Measurements from ENCODE around the gene SMIM29. TPM values are rescaled to one million over a fixed set of nuclear protein-coding genes. Genes with fewer than 3 reads are reported as not detected.

The SMIM29 gene
- total RNA-seq, 1 experiment from 2014 or later: 53.3 TPM

DNA sequence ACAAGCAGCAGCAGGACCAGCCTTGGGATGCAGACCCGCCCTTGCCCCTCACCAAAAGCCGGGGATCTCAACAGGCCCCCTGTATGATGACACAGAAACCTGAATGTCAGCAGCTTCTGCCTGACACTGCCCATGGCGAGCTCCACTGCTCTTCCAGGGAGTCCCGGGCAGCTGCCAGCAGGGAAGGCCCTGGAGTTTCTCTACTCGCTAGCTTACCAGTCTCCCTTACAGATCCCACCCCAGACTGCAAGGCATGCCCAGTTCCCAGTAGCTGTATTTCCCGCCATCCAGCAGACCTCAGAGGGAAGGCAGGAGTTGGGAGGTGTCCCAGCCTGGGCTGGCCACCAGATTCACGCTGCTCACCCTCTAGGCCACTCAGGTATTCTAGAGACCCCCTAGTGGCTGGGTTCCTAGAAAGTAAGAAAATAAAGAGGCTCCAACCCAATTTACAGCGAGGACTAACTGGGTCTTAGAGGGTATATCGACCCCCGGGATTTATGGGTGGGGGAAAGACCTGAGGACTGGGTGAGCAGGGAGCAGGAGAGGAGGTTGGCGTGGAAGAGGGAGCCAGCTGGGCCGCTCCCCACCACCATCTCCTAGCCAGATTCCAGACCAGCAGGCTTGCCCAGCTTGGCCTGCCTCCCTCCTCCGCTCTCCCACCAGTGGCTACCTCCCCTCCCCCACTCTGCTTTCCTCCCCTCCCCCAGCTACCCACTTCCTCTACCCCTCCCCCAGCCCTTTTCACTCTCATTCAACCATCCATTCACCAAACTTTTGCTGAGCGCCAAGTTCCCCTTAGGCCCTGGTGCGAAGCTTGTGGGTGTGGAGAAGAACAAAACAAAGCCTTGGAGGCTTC, 21.8 kb downstream of the SMIM29 start:
- DNase-seq (ENCODE audit: low read depth): no peak

DNA sequence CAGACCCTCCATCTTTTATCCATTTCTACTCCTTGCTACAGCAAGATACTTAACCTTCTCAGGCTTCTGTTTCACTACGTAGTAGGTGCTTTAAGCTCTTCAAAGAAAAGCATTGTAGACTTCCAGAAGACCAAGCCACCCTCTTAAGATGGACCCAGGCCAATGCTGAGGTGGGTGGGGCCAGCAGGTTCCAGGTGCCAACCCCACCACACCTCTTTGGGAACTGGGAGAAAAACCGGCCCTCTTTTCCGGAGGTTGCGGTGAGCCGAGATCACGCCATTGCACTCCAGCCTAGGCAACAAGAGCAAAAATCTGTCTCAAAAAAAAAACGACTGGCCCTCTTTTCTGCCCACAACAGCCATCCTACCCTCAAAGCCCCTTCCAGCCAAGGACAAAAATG, 22.7 kb downstream of the SMIM29 start:
- DNase-seq (ENCODE audit: low read depth): no peak

DNA sequence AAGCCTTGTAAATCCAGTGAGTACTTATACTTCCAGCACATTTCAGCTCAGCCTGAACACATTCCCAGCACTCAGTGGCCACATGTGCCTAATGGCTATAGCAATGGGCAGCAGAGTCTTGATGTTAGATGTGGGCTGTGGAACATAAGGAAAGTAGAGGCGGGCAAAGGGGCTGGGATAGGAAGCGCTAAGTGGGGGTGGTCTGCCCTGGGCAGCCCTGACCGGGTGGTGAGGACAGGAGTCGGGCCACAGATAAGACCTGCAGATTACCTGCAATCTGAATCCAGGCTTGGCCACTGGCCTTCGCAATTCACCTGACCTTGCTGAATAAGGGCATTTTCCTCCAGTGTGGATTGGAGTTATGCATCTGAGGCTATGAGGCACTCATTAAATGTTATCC, 23.3 kb downstream of the SMIM29 start:
- no peak for DNase-seq (ENCODE audit: low read depth)

DNA sequence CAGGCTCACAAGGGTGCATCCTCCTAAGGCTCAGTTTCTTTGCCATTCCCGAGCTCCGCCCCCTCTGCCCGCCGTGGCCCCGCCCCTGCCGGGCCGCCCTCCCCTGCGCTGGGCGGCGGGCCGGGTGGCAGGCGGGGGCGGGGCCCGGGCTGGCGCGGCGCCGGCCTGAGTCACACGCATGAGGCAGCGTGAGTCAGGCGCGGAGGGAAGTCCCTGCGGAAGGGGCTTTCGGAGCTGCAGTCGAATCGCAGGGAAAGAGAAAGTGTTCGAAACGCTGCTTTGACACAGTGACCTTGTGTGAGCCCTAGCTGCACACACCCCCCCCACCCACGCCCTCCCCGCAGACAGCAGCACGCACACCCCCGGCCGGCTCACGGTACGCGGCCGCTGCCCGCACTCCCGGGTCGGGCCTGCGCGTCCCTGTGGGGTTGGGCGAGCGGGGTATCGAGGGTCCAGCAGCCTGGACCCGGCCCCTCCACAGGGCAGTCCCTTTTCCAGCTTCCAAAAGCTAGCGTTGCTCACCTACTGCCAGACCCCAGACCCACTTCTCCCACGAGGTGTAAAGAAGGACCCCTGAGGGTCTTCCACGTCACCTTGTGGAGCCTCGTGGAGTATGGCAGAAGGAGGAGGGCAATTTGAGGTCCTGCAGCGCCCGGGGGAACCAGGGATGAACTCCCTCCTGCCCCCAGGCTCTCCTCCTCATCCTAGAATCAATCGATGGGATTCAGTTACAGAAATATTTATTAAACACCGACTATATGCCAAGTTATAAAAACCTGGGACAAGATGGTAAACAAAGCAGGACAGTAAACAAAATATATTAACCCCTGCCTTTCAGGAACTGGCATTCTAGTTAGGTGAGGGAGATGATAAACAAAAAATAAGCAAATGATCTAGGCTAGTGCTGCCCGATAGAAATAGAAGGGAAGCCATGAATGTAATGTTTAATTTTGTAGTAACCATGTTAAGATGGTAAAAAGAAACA, 24.6 kb downstream of the SMIM29 start:
- DNase-seq (ENCODE audit: low read depth): peak; percentile 99

DNA sequence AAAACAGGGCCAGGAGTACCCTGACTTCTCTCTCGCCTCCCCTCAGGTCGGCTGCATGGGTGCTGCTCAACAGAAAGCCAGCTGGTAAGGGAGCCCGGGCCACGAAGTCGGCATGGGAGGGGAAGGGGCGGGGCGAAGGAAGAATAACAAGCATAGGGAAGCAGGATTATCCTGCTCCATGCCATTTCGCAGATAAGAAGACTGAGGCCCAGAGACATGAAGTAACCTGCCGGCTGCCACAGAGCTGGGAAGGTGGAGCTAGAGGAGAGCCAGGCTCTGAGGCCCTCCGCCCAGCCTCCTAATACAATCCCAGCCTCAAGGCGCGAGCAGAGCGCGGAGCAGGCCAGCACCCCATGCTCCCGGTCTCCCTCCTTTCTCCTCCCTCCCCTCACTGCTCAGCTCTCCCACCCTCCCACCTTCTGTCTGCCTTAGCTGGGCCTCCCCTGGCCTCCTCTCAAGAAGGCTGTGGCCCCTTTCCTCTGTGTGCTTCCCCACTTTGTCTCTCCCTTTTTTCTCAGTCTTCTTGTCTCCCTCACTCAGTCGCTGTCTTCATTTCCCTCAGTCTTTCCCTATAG, 25.3 kb downstream of the SMIM29 start:
- peak; percentile 56 for DNase-seq (ENCODE audit: low read depth)

DNA sequence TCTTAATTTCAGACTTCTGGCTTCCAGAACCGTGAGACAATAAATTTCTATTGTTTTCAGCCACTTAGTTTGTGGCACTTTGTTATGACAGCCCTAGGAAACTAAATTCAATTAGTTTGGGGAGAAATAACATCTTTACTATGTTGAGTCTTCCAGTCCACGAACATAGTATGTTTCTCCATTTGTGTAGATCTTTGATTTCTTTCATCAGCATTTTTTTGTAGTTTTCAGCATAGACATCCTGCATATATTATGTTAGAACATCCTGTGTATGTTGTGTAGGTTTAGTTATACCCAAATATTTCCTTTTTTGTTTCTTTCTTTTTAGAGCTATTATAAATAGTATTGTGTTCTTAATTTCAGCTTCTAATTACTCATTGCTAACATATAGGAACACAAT, 30.1 kb downstream of the SMIM29 start:
- no peak for DNase-seq (ENCODE audit: low read depth)

DNA sequence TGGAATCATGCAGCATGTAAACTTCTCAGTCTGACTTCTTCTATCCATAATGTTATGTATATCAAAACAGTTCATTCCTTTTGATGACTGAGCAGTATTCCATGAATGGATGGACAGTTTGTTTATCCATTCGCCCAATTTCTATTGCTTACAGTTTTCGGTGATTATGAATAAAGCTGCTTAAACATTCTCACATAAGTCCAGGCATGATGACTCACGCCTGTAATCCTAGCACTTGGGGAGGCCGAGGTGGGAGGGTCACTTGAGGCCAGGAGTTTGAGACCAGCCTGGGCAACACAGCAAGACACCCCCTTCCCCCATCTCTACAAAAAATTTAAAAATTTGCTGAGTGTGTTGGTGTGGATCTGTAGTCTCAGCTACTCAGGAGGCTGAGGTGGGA, 35.0 kb downstream of the SMIM29 start:
- no peak for DNase-seq (ENCODE audit: low read depth)

DNA sequence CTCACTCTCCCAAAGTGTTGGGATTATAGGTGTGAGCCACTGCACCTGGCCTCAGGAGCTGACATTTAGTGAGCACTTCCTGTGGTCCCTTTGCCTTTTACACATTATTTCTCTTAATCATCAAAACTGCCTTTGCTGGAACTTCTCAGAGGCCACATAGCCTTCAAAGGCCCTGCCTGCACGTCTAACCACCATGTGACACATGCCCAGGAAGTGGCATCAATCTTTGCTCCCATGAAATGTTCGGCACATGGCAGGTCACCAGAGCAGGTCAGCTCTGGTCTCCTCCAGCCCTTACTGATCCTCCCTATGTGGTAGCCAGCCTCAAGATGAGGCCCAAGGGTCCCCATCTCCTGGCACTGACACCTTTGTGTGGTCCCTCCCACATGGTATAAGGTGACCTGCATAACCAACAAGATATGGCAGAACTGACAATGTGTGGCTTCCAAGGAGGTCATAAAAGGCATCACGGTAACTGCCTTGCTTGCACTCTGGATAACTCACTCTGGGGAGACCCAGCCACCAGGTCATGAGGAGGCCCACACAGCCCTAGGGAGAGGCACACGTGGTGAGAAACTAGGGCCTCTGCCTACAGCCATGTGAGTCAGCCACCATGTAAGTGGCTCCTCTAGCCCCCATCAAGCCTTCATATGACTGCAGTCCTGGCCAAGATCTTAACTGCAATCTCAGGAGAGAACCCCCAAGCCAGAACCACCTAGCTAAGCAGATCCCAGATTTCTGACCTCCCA, 40.9 kb downstream of the SMIM29 start:
- no peak for DNase-seq (ENCODE audit: low read depth)

DNA sequence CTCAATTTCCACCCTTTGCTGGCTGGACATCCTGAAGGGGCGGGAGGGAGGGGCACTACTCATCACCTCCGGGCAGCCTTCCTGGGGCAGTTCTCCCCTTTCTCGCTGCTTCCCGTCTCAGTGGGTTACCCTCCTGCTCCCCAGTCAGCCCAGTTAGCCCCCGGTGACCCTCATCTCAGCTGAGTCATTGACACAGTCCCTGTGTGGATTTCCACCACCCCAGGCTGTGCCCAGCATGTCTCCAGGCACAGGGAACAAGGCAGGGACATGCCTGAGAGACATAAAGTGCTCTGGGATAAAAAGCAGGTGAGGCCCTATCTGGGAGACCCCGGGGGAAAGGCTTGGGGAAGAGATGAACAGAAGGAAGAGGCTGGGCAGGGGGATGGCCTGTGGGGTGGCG, 42.1 kb downstream of the SMIM29 start:
- no peak for DNase-seq (ENCODE audit: low read depth)

DNA sequence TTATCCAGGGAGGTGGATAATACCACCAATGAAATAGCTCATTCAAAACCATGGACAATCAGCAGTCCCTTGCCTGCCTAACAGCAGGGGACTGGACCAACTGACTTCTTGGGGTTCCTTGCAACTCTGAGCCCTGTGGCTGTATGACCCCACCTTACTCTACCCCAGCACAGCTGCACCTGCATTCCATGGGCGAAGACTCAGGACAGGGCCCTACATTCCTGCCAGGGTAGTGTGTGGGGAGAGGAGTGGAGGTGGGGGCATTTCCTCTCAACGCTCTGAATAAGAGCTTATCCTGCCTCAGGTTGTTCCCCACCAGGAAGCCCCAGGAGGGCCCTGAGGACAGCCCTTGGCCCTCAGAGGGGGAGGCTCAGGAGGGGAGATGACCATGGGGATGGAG, 42.9 kb downstream of the SMIM29 start:
- DNase-seq (ENCODE audit: low read depth): no peak

DNA sequence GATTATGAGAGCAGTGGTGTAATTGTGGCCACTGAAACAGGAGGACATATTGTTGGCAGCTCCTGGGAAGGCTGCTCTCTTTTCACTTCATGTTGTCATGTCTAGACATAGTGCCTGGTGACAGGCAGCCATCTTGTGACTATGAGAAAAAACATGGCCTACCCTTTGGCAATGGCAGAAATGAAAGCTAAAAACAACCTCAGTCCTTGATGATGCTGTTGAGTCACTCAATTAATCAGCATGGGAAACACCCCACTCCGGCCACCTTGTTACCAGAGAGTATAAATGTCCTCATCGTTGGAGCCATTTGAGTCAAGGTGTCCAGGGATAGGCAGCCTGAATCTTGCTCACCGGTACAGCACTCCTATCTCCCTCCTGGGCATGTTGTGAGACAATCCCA, 43.3 kb downstream of the SMIM29 start:
- DNase-seq (ENCODE audit: low read depth): no peak

DNA sequence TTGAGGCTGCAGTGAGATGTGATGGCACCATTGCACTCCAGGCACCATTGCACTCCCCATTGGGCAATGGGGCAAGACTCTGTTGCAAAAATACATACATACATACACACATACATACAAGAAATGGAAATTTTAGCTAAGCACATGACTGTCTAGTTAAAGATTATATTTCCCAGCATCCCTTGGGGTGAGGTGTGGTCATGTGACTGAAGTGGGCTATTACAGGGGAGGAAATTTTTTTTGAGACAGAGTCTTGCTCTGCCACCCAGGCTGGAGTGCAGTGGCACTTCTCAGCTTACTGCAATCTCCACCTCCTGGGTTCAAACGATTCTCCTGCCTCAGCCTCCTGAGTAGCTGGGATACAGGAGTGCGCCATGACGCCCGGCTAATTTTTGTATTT, 44.1 kb downstream of the SMIM29 start:
- DNase-seq (ENCODE audit: low read depth): no peak

DNA sequence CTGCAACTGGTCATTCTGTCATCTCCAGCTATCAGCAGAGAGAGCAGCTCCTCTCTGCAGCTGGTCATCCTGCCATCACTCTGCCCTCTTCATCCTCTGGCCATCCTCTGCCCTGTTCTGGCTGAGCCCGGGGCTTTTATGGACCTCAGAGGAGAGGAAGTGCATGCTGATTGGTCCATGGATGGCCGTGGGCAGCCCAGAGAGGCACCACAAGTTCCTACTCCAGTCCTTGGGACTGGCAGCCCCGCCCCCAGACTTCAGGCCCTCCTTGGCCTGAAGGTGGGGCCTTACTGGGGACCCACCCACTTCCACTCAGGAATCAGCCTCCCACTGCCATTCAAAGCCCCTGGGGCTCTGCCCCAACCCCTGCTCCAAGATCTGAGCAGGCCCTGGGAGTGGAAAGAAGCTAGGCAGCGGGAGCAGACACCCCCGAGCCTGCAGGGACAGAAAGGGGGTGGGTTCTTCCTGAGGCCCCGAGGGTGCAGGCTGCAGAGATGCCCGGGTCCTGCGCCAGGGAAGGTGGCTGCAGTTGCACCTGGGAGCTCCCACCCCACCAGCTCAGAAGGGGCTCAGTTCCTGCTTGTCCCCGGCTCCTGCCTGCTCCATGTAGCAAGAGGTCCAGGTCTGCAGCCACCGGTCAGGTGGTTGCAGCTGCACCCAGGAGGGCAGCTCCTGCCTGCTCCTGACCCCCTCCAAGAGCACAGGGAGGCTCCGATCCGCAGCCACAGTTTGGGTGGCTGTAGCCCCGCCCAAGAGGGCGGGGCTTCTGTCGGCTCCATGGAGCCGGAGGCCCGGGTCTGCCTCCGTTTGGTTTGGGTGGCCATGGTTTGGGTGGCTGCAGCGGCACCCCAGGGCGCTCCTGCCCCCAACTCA, 46.2 kb downstream of the SMIM29 start:
- no peak for DNase-seq (ENCODE audit: low read depth)

DNA sequence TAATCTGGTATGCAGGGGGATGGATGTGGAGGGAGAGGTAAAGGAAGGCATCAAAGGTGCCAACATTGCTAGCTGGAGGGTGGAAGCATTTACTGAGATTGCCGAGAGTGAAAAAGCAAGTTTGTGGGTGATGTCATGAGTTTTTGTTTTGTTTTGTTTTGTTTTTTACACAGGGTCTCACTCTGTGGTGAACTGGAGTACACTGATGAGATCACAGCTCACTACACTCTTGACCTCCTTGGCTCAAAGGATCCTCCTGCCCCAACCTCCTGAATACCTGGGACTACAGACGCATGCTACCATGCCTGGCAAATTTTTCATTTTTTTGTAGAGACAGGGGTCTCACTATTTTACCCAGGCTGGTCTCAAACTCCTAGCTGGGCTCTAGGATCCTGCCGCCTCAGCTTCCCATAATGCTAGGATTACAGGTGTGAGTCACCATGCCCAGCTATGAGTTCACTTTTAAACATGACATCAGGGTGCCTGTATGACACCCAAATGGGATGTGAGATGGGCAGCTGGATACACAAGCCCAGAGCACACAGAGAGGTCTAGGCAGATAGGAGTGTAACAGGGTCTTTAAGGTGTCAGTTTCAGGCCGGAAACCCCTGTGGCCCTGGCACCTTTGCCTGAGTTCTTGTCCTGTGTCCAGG, 47.2 kb downstream of the SMIM29 start:
- no peak for DNase-seq (ENCODE audit: low read depth)

DNA sequence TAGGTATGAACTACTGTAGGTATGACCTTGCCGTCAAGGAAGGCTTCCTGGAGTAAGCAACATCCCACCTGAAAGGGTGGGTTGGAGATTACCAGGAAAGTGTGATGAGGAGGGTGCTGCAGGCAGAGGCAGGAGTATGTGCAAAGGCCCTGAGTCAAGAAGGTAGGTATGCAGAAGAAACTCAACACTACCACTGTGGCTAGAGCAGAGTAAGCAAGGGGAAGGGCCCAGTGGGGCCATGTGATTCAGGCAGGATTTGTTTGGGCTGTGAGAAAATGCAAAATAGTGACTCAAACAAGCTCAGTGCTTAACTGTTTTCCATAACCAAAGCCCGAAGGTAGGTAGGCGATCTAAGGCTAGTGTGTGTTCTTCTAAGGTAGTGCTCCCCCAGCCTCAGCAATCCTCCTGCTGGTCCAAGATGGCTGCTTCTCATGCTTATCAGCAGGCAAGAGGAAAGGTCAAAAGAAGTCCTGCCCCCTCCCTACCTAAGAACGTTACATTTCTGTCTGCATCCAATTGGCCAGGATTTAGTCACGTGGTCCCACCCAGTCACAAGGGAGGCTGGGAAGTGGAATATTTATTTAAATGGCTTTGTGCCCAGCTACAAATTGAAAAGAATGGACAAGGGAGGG, 48.4 kb downstream of the SMIM29 start:
- DNase-seq (ENCODE audit: low read depth): no peak

DNA sequence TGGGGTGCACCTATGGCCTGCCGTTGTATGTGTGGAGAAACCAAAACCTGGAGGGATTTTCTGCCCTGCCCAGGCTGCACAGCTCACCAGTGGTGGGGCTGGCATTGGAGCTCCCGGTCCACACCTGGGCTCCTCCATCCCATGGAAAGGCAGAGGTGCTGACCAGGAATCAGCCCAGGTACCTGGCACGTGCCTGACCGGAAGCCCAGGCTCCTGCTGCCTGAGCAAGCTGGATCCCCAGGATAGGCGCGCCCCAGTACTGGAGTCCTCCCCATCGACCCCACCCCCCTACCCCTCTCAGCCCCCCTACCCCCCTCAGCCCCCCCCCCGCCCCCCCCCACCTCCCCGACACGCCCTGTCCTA, 52.0 kb downstream of the SMIM29 start:
- DNase-seq (ENCODE audit: low read depth): no peak

Data from Daoy (cell line).